Brain microvascular endothelial cell (primary cell): ENCODE data around the gene RNPEPL1.
A peak's percentile ranks its signal among the peaks of the same experiment; 100 is the strongest.

Source experiments
- DNase-seq: peaks from one replicate; pipeline ENCODE4 v3.0.0-alpha.2; 2020
- H3K27ac ChIP-seq: fragments of 250-450 bp; sonication (Bioruptor Pico); 2 replicates; pipeline ENCODE4 v1.5.1; 2020; ENCODE audit warnings: mild to moderate bottlenecking, moderate library complexity
- H3K27me3 ChIP-seq: fragments of 250-450 bp; sonication (Bioruptor Pico); replicated peaks from 2 replicates; pipeline ENCODE4 v1.5.1; 2020; ENCODE audit warnings: mild to moderate bottlenecking
- H3K36me3 ChIP-seq: fragments of 250-450 bp; sonication (Bioruptor Pico); replicated peaks from 2 replicates; pipeline ENCODE4 v1.5.1; 2020; ENCODE audit warnings: mild to moderate bottlenecking
- H3K4me3 ChIP-seq: 2 replicates; pipeline ENCODE4 v1.5.1; 2011; ENCODE audit warnings: low read depth, mild to moderate bottlenecking, control low read depth, low read length, moderate library complexity
- CTCF ChIP-seq: IDR thresholded peaks from 2 replicates; pipeline ENCODE4 v1.5.1; 2011; ENCODE audit warnings: low read depth, mild to moderate bottlenecking, moderate library complexity, low read length, control low read depth, inconsistent platforms; ENCODE audit errors: missing control alignments
- in situ Hi-C: cut with HindIII; loops from 2 replicates; pipeline ENCODE4 v1.10.0; 2017; ENCODE audit warnings: low sequenced_read_pairs, low pct_ligation_motif_present

Gene RNPEPL1

GRCh38 chr2:240578110-240578450 lies 9.8 kb downstream of the RNPEPL1 start:
- Histone ChIP-seq H3K4me3 (no peak overlapping the region), H3K27me3 (no peaks in the 10 kb centered on the region), H3K36me3 (peaks cover 24% of the 10 kb centered on the region), H3K27ac (no peak overlapping the region)
- in situ Hi-C loops, result no loop called here
- no peak for DNase-seq
- TF ChIP-seq CTCF, result no peak

GRCh38 chr2:240578488-240578887 lies 10.2 kb downstream of the RNPEPL1 start:
- Histone ChIP-seq H3K27ac (no peak overlapping the region), H3K27me3 (no peaks in the 10 kb centered on the region), H3K4me3 (no peak overlapping the region), H3K36me3 (peaks cover 24% of the 10 kb centered on the region)
- DNase-seq, result no peak
- TF ChIP-seq CTCF, result no peak
- in situ Hi-C loops, result no loop called here

- no peak overlapping the region for H3K27ac ChIP-seq
- TF ChIP-seq CTCF, result no peak
- no peak for DNase-seq
- in situ Hi-C loops, result no loop called here
- peaks cover 24% of the 10 kb centered on the region for H3K36me3 ChIP-seq
- H3K27me3 ChIP-seq, result no peaks in the 10 kb centered on the region
- no peak overlapping the region for H3K4me3 ChIP-seq
Observed at GRCh38 chr2:240579071-240579762, 10.9 kb downstream of the RNPEPL1 start.

GRCh38 chr2:240579771-240580614 lies 11.7 kb downstream of the RNPEPL1 start:
- DNase-seq, result peak; percentile 59
- Histone ChIP-seq H3K27me3 (no peaks in the 10 kb centered on the region), H3K36me3 (peaks cover 18% of the 10 kb centered on the region), H3K4me3 (no peak overlapping the region), H3K27ac (no peak overlapping the region)
- TF ChIP-seq CTCF, result peak; percentile 17
- in situ Hi-C loops, result no loop called here

- DNase-seq, result no peak
- Histone ChIP-seq H3K27ac (no peak overlapping the region), H3K4me3 (no peak overlapping the region), H3K36me3 (peaks cover 9% of the 10 kb centered on the region), H3K27me3 (no peaks in the 10 kb centered on the region)
- in situ Hi-C loops, result no loop called here
- no peak for TF ChIP-seq CTCF
Observed at GRCh38 chr2:240581811-240582210, 13.5 kb downstream of the RNPEPL1 start.
